HG02981 (cell line): ENCODE measurements around the gene TTC22.
"Not testable (repeated sequence)": the region's sequence is repeated elsewhere in the genome, so short reads cannot be mapped to it uniquely, and the experiment has no call there.

Experiments used
- ATAC-seq: cut with Tn5 transposase; IDR thresholded peaks from one replicate; pipeline ENCODE4 v1.9.1; 2021; ENCODE audit warnings: mild to moderate bottlenecking, moderate library complexity; ENCODE audit not compliant: unreplicated experiment

TTC22 gene

GRCh38 chr1:54791880-54792522 lies 9.1 kb downstream of the TTC22 start:
- no peak for ATAC-seq

GRCh38 chr1:54788459-54788858 lies 12.7 kb downstream of the TTC22 start:
- no peak for ATAC-seq

- ATAC-seq: no peak
Observed at GRCh38 chr1:54787604-54788003, 13.5 kb downstream of the TTC22 start.

- no peak for ATAC-seq
Observed at GRCh38 chr1:54786778-54787177, 14.3 kb downstream of the TTC22 start.

GRCh38 chr1:54784066-54784465 lies 17.1 kb downstream of the TTC22 start:
- no peak for ATAC-seq

GRCh38 chr1:54782588-54782987 lies 18.5 kb downstream of the TTC22 start:
- ATAC-seq: no peak

- ATAC-seq: no peak
Observed at GRCh38 chr1:54782156-54782555, 19.0 kb downstream of the TTC22 start.

- no peak for ATAC-seq
Observed at GRCh38 chr1:54781023-54781723, 19.9 kb downstream of the TTC22 start.

GRCh38 chr1:54777431-54777830 lies 23.7 kb downstream of the TTC22 start:
- ATAC-seq: no peak

GRCh38 chr1:54777011-54777410 lies 24.1 kb downstream of the TTC22 start:
- ATAC-seq: no peak

GRCh38 chr1:54775828-54776721 lies 25.0 kb downstream of the TTC22 start:
- not testable (repeated sequence) for ATAC-seq

GRCh38 chr1:54774820-54775498 lies 26.2 kb downstream of the TTC22 start:
- no peak for ATAC-seq

GRCh38 chr1:54772951-54773350 lies 28.2 kb downstream of the TTC22 start:
- no peak for ATAC-seq

GRCh38 chr1:54768093-54768492 lies 33.0 kb downstream of the TTC22 start:
- no peak for ATAC-seq

- no peak for ATAC-seq
Observed at GRCh38 chr1:54767526-54767925, 33.6 kb downstream of the TTC22 start.

- ATAC-seq: no peak
Observed at GRCh38 chr1:54766726-54767125, 34.4 kb downstream of the TTC22 start.

GRCh38 chr1:54764922-54765561 lies 36.1 kb downstream of the TTC22 start:
- ATAC-seq: peak; percentile 13

- peak; percentile 97 for ATAC-seq
Observed at GRCh38 chr1:54764133-54764921, 36.8 kb downstream of the TTC22 start, which contains the start of gene PARS2. Gene PARS2 (minus strand): TSS chr1:54764523. CDS start chr1:54759161, 5,362 bp downstream.

- ATAC-seq: no peak
Observed at GRCh38 chr1:54763816-54764132, 37.3 kb downstream of the TTC22 start.
